COLO829 (cell line): Measurements from ENCODE around the gene PRRC2C.
A peak's percentile ranks its signal among the peaks of the same experiment; 100 is the strongest.
"Not testable (repeated sequence)": the region's sequence is repeated elsewhere in the genome, so short reads cannot be mapped to it uniquely, and the experiment has no call there.

Source experiments
- DNase-seq: peaks from one replicate; pipeline ENCODE4 v3.0.0; 2012; ENCODE audit warnings: low spot score

The PRRC2C gene

GRCh38 chr1:171585715-171586114 is 100.4 kb downstream of the PRRC2C start:
- DNase-seq = no peak

DNA sequence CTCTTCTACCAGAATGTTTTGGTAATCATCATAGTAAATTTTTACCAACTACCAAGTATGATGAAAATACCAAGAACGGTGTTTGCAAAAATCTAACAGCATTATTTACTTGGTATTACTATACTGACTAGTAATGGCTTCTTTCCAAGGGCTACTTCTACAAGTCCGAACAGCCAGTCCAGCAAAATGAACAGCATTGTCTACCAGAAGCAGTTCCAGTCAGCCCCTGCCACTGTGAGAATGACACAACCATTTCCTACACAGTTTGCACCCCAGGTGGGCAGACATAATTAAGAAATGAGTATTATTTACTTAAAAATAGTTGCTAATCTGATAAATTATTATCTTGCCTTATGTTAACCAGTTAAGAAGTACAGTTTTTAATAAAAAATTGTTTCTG is 102.9 kb downstream of the PRRC2C start:
- no peak for DNase-seq

DNA sequence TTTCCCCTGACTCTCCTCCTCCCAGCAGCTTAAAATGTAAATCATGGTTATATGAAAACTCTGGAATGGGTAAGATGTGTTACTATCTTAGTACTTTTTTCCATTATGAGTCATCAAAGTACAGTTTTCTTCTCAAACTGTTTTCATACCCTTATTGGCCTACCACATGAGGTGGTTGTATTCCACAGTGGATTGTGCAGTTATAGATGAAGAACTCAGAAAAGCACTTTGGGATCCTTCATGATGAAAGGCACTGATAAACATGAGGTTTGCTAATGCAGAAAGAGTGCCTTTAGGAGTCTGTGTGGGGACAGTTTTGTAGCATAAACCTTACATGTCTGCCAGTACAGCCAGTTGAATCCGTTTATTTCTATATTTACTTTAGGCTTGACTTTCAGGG is 104.7 kb downstream of the PRRC2C start:
- peak; percentile 50 for DNase-seq

DNA sequence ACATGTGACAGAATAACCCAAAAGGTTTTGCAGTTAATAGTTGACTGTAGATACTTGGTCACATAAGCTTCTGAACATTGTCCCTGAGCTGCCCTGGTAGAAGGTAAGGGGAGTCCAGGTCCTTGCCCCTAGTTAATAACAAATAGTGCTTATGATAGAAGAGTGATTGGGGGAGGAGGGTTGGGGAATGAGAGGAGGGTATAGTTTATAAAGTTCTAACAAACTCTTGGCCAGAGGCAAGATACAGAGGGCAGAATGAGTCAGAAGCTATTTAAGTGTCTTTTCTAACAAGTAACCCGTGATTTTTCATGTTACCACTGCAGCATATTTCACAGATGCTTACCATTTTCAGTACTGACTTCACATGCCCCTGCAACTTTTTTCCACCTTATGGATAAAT is 110.0 kb downstream of the PRRC2C start:
- DNase-seq = peak; percentile 63

GRCh38 chr1:171596119-171596518 is 110.8 kb downstream of the PRRC2C start:
- no peak for DNase-seq

- DNase-seq = no peak
Measured at GRCh38 chr1:171596705-171597104, 111.4 kb downstream of the PRRC2C start.

GRCh38 chr1:171597203-171597602 is 111.9 kb downstream of the PRRC2C start:
- DNase-seq = no peak

DNA sequence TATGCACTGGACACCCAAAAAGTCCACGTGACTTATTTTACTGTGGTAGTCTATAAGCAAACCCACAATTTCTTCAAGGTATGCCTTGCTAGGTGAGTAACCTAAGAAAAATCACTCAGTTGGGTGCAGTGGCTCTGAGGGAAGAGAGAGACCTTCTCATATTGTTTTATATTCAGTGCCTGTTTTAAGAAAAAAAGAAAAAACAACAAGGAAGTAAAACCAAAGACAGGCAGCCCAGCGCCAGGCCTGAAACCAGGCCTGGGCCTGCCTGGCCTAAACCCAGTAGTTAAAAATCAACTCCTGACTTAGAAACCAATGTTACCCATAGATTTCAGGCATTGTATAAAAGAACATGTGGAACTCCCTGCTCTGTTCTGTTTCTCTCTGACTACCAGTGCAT is 115.0 kb downstream of the PRRC2C start:
- DNase-seq = not testable (repeated sequence)

GRCh38 chr1:171600862-171601261 is 115.5 kb downstream of the PRRC2C start:
- DNase-seq = no peak

- not testable (repeated sequence) for DNase-seq
Measured at GRCh38 chr1:171603042-171603441, 117.7 kb downstream of the PRRC2C start.

DNA sequence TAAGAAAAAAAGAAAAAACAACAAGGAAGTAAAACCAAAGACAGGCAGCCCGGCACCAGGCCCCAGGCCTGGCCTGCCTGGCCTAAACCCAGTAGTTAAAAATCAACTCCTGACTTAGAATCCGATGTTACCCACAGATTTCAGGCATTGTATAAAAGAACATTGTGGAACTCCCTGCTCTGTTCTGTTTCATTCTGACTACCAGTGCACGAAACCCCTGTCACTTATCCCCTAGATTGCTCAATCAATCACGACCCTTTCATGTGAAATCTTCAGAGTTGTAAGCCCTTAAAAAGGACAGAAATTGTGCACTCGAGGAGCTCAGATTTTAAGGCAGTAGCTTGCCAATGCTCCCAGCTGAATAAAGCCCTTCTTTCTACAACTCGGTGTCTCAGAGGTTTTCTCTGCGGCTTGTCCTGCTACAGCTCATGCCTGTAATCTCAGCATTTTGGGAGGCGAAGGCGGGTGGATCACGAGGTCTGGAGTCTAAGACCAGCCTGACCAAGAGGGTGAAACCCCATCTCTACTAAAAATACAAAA is 121.1 kb downstream of the PRRC2C start:
- no peak for DNase-seq

GRCh38 chr1:171610385-171610784 is 125.1 kb downstream of the PRRC2C start:
- DNase-seq = no peak

DNA sequence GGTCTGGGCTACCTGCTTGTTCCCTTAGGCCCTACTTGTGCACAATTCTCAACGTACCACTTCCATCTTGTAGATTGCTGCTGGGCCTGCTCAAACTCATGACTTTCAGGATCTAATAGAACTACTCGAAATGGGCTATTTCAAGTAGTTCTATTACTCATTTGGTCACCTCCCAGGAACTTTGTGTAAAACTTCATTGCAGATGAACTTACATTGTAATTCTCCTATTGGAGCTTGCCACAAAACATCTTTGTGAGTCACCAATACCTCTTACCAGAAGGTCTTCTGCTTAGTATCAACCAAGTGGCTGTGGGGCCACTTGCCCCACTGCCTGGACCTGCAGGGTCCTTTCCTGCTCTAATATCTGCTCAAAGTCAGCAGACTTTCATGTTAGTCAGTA is 126.0 kb downstream of the PRRC2C start:
- no peak for DNase-seq

- DNase-seq = no peak
Measured at GRCh38 chr1:171613282-171613681, 128.0 kb downstream of the PRRC2C start.

GRCh38 chr1:171615122-171615906 is 130.0 kb downstream of the PRRC2C start:
- DNase-seq = not testable (repeated sequence)

GRCh38 chr1:171616586-171616985 is 131.3 kb downstream of the PRRC2C start:
- no peak for DNase-seq

DNA sequence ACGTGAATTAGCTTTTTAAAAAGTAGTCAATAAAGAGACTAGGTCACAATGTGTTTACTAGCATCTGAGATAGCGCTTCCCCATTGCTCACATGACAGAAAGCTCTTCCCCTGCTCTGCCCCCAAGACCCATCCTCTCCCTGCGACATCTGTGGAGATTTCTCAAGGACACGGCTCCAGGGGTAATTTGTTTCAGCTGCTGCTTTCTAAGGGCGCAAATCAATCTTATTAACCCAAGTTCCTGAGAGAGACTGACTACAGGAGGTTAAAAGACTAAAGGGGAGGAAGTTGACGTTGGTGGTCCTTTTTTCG is 136.8 kb downstream of the PRRC2C start, which contains the start of gene MYOCOS:
Gene MYOCOS, plus strand, starts transcription at position 92 of the 311 bp plus-strand sequence. CDS start 1,641 bp downstream, outside the sequence.
- DNase-seq = no peak

DNA sequence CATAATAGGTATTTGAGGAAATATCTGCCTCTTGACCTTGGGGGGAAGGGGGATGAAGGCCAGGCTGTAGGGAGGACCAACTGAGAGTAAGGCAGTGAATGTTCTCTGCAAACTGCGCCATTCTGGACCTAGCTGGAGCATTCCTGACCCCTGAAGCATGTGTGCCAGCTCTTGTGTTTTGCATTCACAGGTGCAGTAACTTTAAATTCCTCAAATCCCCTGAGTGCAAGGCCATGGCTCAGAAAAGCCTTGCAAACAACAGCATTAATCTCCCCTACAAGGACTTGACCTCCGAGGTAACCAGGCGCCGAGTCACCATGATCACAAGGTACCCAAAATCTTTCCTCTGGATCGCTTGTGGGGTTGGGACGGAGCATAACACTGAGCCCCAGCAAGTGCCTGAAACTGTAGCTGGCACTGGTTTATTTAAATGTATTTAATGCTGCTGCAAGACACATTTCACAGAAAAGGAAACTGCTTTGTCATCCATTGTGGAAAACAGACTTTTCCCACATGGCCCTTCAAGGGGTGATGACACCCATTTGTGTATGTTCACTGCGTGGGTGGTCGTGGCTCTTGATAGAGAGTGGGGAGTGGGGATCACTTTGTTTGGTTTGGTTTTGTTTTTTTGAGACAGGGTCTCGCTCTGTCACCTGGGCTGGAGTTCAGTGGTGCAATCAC is 138.5 kb downstream of the PRRC2C start:
- no peak for DNase-seq

DNA sequence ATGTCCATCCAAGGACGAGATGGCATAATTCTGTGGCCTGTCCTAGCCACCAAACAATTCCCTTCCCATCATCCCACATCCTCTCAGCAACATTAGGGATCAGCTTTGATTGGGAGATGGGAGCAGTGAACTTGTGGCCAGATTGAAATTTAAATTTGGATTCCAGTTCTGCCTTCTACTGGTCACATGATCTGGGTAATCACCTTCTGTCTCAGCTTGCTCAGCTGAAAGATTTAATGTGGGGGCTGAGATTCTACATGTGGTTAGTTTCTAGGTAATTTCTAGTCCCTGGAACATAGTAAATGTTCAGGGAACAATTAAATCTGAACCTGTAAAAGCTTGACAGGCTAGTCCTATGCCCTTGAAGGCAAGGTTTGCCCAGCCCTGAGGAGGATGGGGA is 139.9 kb downstream of the PRRC2C start:
- DNase-seq = no peak

DNA sequence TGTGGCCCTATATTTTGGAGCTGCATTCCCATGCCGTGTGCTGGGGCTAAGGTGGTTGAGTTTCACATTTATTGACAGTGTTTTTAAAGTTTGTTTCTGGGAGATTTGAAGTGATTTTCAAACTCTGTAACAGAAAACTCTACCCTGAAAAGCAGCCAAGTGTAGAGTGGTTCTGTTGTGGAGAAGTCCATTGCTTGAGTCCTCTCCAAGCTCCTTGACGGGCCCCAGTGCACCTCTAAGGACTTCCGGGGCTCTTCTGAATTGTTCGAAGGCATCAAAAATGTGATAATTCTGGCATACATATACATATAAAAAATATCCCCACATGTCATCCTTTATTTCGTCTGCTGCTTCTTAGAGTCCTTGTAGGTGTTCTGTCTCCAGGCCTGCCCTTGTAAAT is 141.7 kb downstream of the PRRC2C start:
- no peak for DNase-seq

DNA sequence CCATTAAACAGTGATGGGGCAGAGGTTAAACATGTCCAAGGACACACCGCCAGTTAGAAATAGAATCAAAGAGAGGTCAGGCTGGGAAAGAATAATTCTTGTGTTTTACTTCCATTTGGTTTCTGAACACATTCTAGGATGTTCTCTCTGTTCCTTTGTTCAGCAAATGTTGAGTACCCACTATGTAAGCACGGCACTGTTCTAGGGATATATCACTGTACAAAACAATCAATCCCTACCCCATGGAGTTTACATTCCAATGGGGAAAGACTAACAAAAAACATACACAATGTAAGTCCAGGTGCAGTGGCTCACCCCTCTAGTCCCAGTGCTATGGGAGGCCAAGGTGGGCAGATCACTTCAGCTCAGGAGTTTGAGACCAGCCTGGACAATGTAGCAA is 142.9 kb downstream of the PRRC2C start:
- no peak for DNase-seq

- no peak for DNase-seq
Measured at GRCh38 chr1:171635661-171636060, 150.3 kb downstream of the PRRC2C start.

GRCh38 chr1:171636141-171636540 is 150.8 kb downstream of the PRRC2C start:
- DNase-seq = no peak
